ENCODE measurements around the gene PIK3C2G.
"Not testable (repeated sequence)": the region's sequence is repeated elsewhere in the genome, so short reads cannot be mapped to it uniquely, and the experiment has no call there.

Gene PIK3C2G

DNA sequence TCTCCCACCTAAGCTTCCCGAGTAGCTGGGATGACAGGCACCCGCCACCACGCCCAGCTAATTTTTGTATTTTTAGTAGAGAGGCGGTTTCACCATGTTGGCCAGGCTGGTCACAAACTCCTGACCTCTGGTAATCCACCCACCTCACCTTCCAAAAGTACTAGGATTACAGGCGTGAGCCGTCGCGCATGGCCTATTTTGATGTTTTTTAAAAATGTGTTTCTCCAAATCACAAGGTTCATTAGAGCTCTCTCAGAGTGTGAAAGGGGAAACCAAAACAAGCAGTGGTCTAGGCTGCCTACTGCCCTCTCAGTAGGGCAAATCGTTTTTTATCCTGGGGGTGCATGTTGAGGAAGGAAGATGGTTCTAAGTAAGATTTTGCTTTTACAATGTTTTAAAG lies 211.5 kb downstream of the PIK3C2G start:
- DNase-seq, result no peak

DNA sequence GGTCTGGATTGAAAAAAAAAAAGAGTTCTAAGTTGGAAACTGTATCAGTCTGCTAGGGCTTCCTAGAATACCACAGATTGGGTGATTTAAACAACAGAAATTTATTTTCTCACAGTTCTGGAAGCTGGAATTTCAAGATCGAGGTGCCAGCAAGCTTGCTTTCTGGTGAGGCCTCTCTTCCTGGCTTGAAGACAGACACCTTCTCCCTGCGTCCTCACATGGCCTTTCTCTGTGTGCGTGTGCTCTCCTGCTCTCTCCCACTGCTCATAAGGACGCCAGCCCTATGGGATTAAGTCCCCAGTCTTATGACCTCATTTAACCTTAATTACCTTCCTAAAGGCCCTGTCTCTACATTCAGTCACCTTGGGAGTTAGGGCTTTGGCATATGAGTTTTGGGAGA lies 215.5 kb downstream of the PIK3C2G start:
- no peak for DNase-seq

DNA sequence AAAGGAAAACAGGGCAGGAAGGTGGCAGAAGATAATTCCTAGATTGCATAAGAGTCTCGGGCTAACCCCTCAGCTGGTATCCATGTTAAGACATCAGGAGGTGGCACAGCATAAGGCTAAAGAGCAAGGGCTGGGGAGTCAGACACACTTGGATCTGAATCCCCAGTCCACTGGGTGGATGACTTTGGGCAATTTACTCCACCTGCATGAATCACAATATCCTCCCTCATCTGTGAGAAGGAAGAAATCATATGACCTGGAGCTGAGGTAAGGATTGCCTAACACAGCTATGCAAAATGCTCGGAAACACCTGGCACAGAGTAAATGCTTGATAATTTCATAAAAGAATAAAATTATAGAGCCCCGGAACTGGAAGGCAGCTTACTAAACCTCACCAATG lies 217.9 kb downstream of the PIK3C2G start:
- DNase-seq, result no peak

GRCh38 chr12:18482601-18483120 lies 221.3 kb downstream of the PIK3C2G start:
- DNase-seq, result no peak

DNA sequence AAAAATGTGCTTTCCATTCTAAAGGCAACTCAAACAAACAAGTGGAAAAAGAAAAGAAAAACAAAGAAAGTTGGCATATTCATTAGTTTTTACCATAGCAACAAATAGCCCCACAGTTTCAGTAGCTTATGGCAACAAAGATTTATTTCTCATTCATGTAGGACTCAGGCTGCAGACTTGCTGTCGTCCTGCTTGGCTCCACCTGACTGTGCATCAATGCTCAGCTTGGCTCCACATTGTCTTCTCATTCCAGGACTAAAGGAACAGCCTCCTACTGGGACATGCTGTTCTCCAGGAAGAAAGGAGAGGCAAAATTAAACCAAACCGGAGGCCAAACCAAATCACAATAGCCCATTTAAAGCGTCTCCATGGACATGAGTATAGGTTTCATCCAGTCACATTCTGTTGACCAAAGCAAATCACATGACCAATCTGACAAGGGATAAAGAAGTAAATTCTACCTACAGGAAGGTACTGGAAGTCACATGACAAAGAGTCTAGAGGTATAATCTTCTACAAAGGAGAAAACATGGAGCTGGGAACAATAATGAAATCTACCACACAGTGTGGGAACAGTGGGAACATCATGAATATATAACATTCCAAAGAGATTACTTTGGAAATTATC lies 222.5 kb downstream of the PIK3C2G start:
- DNase-seq, result no peak

GRCh38 chr12:18486036-18486435 lies 224.7 kb downstream of the PIK3C2G start:
- no peak for DNase-seq

GRCh38 chr12:18487509-18487908 lies 226.2 kb downstream of the PIK3C2G start:
- no peak for DNase-seq

DNA sequence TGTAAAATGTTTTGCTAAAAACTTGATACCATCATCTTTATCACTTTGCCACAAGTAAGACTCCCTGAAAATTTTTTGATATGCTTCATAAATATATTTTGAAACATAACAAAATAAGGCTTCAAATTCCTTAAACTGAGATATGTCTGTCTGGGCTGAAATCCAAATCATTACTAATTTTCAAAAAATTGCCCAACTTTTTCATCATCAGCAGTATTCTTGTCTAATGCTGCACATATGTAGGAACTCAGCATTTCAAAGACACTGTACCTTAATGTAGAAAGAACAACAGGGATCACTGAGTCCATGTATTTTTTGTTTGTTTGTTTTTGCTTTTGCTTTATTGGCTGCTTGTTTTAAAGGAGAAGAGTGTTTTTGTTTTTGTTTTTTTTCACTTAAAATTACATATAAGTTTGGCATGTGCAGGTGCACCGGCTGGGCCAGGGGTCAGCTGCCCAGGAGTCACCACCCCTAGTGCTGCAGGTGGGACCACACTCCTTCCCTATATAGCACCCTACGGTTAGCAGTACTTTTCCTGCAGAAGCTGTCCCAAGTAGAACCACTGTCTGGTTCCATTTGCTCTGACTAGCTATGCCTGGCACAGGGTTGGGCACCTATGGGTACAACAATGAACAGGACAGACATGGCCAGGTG lies 231.2 kb downstream of the PIK3C2G start:
- DNase-seq, result no peak

- no peak for DNase-seq
These were observed 234.8 kb downstream of the PIK3C2G start for GRCh38 chr12:18496156-18496555.

GRCh38 chr12:18500160-18500574 lies 238.8 kb downstream of the PIK3C2G start:
- not testable (repeated sequence) for DNase-seq

DNA sequence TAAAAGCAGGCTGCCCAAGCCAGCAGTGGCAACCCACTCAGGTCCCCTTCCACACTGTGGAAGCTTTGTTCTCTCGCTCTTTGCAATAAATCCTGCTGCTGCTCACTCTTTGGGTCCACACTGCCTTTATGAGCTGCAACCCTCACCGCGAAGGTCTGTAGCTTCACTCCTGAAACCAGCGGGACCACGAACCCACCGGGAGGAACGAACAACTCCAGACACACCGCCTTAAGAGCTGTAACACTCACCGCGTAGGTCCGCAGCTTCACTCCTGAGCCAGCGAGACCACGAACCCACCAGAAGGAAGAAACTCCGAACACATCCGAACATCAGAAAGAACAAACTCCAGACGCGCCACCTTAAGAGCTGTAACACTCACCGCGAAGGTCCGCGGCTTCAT lies 239.4 kb downstream of the PIK3C2G start:
- DNase-seq, result not testable (repeated sequence)

- DNase-seq, result no peak
These were observed 241.2 kb downstream of the PIK3C2G start for GRCh38 chr12:18502422-18502968.

GRCh38 chr12:18521461-18521860 lies 260.1 kb downstream of the PIK3C2G start:
- no peak for DNase-seq

DNA sequence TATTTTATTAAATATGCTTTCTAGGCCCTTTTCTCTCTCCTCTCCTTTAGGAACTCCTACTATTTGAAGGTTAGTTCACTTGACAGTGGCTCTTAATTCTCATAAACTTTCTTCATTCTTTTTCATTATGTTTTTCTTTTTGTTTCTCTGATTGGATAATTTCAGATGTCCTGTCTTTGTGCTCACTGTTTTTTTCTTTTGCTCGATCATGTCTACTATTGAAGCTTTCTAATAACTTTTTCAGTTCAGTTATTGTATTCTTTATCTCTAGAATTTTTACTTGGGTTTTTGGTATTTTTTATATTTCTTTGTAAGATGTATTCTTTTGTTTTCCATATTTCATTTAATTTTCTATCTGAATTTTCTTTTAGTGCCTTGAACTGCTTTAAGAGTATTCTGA lies 261.5 kb downstream of the PIK3C2G start:
- no peak for DNase-seq

DNA sequence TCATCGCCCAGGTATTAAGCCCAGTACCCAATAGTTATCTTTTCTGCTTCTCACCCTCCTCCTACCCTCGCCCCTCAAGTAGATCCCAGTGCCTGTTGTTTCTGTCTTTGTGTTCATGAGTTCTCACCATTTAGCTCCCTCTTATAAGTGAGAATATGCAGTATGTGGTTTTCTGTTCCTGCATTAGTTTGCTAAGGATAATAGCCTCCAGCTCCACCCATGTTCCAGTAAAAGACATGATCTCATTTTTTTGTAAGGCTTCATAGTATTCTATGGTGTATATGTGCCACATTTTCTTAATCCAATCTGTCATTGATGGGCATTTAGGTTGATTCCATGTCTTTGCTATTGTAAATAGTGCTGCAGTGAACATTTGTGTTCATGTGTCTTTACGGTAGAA lies 281.2 kb downstream of the PIK3C2G start:
- DNase-seq, result not testable (repeated sequence)

GRCh38 chr12:18546399-18546798 lies 285.1 kb downstream of the PIK3C2G start:
- DNase-seq, result no peak

GRCh38 chr12:18549598-18549997 lies 288.3 kb downstream of the PIK3C2G start:
- no peak for DNase-seq

- DNase-seq, result no peak
These were observed 289.8 kb downstream of the PIK3C2G start for GRCh38 chr12:18551106-18551505.

GRCh38 chr12:18551701-18552100 lies 290.4 kb downstream of the PIK3C2G start:
- no peak for DNase-seq

GRCh38 chr12:18552829-18553228 lies 291.5 kb downstream of the PIK3C2G start:
- DNase-seq, result no peak

GRCh38 chr12:18556161-18556560 lies 294.8 kb downstream of the PIK3C2G start:
- DNase-seq, result no peak

DNA sequence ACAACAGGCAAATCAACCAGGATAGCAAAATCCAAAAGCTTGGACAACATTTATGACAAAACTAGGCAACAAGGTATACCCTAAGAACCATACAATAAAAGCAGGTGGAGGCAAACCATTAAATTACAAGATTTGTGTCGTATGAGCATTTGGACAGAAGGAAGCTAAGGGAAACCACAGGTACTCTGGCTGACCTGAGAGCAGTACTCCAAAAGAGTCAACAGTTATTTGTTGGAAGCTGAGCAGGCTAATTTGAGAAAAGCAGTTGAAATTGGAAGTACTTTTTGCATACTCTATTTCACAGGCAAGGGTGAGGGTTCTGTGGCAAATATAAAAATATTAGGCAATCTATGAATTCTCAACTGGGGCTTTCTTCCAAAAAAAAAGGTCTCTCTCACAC lies 297.9 kb downstream of the PIK3C2G start:
- DNase-seq, result no peak

DNA sequence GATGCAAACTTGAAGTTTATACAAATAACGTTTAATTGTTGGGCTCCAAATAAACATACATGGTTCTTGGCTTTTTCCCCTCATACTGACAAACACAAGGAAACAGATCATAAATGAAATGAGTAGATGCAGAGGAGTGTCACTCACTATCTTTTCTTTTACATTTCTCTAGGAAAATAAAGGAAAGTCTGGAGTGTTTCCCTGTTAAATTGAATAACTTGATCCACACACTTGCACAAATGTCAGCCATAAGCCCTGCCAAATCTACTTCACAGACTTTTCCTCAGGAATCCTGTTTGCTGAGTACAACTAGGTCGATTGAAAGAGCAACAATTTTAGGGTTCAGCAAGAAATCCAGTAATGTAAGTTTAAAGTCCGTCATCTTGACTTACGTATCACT lies 301.2 kb downstream of the PIK3C2G start:
- no peak for DNase-seq

GRCh38 chr12:18564306-18564705 lies 303.0 kb downstream of the PIK3C2G start:
- no peak for DNase-seq
